Measurements from ENCODE around the gene SGPP1. TPM values are rescaled to one million over a fixed set of nuclear protein-coding genes. Genes with fewer than 3 reads are reported as not detected.
A peak's percentile ranks its signal among the peaks of the same experiment; 100 is the strongest.
"Not testable (repeated sequence)": the region's sequence is repeated elsewhere in the genome, so short reads cannot be mapped to it uniquely, and the experiment has no call there.

The SGPP1 gene
- total RNA-seq, 1 donor, result 15.1 TPM

GRCh38 chr14:63642656-63643382, 85.0 kb downstream of the SGPP1 start:
- DNase-seq (ENCODE audit: low read depth in 2 of 3, low spot score in 2 of 3), result no peak

GRCh38 chr14:63642229-63642611, 85.6 kb downstream of the SGPP1 start:
- DNase-seq (ENCODE audit: low read depth in 2 of 3, low spot score in 2 of 3), result peak; percentile 79 to 98 (median 94)

- DNase-seq (ENCODE audit: low read depth in 2 of 3, low spot score in 2 of 3), result peak; percentile 96 to 100 (median 99)
Measured at GRCh38 chr14:63641473-63642228, 86.2 kb downstream of the SGPP1 start, which contains the start of gene WDR89. Gene WDR89 (minus strand): TSS chr14:63641871. CDS start chr14:63599942, 41,929 bp downstream.

GRCh38 chr14:63638493-63638892, 89.4 kb downstream of the SGPP1 start:
- DNase-seq (ENCODE audit: low read depth in 2 of 3, low spot score in 2 of 3), result no peak

- DNase-seq (ENCODE audit: low read depth in 2 of 3, low spot score in 2 of 3), result not testable (repeated sequence)
Measured at GRCh38 chr14:63636094-63636635, 91.7 kb downstream of the SGPP1 start.

Small RNAs within 50 kb of the gene (small RNA-seq; reads per million reads assigned to genes)
- gene AL161670.1, result not detected
- gene RF00012, result 0.61 reads per million
- gene RNU7-116P, result not detected

Other genes with a start within 250 kb of the SGPP1 start
- gene PPP2R5E, start 184.7 kb downstream of the SGPP1 start, total RNA-seq, result 6.7 TPM
- 4.8 TPM for gene WDR89, start 86.2 kb downstream of the SGPP1 start, total RNA-seq
- 1.1 TPM for gene SYNE2, start 124.9 kb upstream of the SGPP1 start, total RNA-seq

Measured in hematopoietic multipotent progenitor cell (in vitro differentiated cells).